Measurements from ENCODE around the gene TRAF3IP1. TPM values are rescaled to one million over a fixed set of nuclear protein-coding genes. Genes with fewer than 3 reads are reported as not detected.
"Not testable (repeated sequence)": the region's sequence is repeated elsewhere in the genome, so short reads cannot be mapped to it uniquely, and the experiment has no call there.

TRAF3IP1 gene
- polyA plus RNA-seq (2013, experiment 1 of 2; ENCODE audit: insufficient read length), result 11.6 TPM
- 13.0 TPM for polyA plus RNA-seq (2013, experiment 2 of 2; ENCODE audit: insufficient read length)

DNA sequence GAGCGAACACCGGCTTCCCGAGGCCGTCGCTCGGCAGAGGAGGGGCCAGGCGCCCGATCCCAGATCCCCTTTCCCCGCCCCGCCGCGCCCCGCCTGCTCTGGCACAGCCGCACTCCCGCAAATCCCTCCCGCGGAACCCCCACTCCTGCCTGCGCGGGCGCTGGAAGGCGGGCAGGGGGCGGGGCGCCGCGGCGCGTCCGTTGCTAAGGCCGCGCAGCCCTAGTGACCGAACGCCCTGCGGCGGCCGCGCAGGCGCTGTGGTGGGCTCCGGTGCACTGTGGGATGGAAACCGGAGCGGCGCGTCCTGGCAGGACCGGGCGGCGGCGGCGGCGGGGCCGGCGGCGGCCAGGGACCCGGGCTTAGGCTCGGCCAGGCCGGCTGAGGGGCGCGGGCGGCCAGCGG is at the start of gene TRAF3IP1:
Gene TRAF3IP1 (plus strand): TSS at position 273 of the 402 bp plus-strand sequence. CDS start 145 bp downstream, outside the sequence.
- DNase-seq, result peak; percentile 88

DNA sequence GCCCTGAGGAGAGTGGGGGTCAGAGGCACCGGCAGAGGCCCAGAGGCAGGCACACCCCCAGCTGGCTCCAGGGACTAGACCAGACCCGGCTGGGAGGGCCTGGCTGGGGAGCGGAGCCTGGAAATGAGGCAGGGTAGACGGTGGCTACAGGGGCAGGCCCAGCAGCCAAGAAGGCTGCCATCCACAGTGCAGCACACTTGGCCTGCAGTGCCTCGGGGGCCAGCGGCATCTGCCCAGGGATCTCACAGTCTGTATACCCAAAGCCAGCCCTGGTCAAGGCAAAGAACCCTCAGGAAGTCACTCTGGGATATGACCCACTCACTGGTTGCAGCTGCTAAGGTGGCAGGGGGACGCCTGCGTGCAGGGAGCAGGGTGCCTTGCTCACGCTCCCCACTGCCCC is 49.7 kb upstream of the TRAF3IP1 start:
- DNase-seq, result no peak

DNA sequence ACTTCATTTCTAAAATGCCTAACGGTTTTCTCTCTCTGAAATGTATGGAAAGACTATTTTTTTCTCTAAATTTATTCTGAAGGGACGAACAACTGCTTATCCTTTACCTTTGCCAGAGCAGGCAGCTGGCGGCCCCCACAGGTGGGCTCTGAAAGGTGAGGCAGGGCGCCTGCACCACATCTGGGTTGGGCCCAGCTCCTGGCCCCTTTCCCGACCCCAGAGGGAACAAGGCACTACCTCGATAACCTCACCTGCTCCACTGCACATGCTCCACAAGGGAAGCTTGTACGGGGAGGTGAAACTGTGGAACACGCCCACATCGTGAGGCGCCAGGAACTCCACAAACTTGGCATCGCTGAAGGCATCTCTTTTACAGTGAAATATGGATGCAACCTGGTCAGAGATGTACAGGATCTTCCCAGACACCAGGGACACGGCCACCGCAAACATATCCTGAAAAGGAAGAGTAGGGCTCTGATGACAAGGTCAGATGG is 49.2 kb upstream of the TRAF3IP1 start:
- DNase-seq, result no peak

GRCh38 chr2:238271686-238272085 is 48.6 kb upstream of the TRAF3IP1 start:
- DNase-seq, result not testable (repeated sequence)

- no peak for DNase-seq
These were observed 48.2 kb upstream of the TRAF3IP1 start for GRCh38 chr2:238272156-238272555.

DNA sequence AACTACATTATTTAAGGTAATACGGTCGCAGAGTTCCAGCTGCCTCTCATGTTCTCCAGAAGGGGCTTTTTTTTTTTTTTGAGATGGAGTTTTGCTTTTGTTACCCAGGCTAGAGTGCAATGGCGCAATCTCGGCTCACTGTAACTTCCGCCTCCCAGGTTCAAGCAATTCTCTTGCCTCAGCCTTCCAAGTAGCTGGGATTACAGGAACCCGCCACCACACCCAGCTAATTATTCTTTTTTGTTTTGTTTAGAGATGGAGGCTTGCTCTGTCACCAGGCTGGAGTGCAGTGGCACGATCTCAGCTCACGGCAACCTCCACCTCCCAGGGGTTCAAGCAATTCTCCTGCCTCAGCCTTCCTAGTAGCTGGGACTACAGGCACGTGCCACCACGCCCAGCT is 46.9 kb upstream of the TRAF3IP1 start:
- DNase-seq, result not testable (repeated sequence)

- no peak for DNase-seq
These were observed 46.0 kb upstream of the TRAF3IP1 start for GRCh38 chr2:238274152-238274865.

DNA sequence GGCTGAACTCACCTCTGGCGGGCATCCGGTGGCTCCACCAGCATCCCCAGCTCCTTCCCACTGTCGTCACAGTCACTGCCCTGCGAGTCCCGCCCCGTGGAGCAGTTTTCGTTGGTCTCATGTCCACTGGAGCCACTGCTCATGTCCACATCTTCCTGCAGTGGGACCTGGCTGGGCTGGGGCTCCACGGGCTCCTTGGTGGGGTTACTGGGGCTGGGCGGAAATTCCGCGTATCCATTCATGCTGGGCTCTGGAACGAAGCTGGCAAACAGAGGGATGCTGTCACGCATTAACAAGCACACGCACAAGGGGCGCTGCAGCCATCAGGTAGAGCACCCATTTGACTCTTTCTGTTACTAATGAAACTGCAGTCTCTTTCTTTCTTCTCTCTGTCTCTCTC is 42.6 kb upstream of the TRAF3IP1 start:
- no peak for DNase-seq

- DNase-seq, result no peak
These were observed 41.5 kb upstream of the TRAF3IP1 start for GRCh38 chr2:238278626-238279323.

GRCh38 chr2:238279324-238279682 is 41.0 kb upstream of the TRAF3IP1 start:
- no peak for DNase-seq

GRCh38 chr2:238280083-238280825 is 40.1 kb upstream of the TRAF3IP1 start:
- no peak for DNase-seq

GRCh38 chr2:238281826-238282480 is 38.4 kb upstream of the TRAF3IP1 start:
- DNase-seq, result no peak

- DNase-seq, result no peak
These were observed 37.2 kb upstream of the TRAF3IP1 start for GRCh38 chr2:238282861-238283738.

DNA sequence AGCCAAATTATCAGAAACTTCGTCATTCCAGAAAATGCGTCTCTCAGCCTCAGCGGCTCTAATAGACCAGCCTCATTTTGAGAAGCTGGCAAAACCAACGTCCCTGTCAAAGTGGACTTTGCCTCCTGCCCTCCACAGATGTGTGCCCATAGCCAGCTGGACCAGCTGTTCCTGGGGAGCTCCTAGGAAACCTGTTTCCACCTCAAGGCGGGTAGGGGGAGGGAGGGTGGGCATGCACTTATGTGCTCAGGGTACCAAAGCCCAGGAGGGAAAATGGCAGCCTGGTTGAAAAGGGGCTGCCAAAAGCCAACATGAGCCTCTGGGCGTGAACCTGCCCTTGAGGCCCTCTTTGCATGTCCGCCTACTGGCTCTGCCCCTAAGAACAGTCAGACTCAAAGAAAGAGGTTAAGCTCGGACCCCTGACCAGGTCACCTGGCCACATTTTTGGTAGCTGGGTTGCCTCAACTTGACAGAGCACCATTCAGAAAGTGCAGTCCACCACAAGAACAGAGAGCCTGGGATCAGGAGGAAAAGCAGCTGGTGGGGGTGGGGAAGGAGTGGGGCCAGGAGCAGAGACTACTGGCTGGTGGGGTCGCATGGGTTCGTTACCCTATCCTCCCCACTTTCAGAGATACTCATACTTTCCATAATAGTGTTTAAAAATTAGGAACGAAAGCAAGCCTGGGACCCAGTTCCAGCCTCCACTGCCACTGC is 35.4 kb upstream of the TRAF3IP1 start:
- DNase-seq, result no peak

DNA sequence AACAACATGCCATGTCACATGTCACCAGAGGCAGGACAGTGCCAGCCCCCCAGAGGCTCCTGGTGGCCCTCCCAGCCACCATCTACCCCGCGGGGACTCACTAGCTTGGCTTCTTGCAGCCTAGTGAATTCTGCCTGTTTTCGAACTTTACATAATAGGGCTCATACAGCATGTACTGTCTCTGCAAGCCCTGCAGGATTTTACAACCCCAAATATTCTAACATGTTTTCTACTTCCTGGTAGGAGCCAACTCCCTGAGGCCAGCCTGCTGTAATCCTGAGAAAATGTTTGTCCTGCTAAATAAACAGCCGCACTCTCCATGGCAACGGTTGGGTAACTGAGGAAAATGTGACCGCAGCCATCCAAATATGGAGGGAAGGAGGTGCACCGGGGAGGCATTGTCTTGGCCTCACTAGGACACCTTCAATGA is 34.6 kb upstream of the TRAF3IP1 start:
- DNase-seq, result peak; percentile 76

- no peak for DNase-seq
These were observed 34.2 kb upstream of the TRAF3IP1 start for GRCh38 chr2:238286095-238286494.

DNA sequence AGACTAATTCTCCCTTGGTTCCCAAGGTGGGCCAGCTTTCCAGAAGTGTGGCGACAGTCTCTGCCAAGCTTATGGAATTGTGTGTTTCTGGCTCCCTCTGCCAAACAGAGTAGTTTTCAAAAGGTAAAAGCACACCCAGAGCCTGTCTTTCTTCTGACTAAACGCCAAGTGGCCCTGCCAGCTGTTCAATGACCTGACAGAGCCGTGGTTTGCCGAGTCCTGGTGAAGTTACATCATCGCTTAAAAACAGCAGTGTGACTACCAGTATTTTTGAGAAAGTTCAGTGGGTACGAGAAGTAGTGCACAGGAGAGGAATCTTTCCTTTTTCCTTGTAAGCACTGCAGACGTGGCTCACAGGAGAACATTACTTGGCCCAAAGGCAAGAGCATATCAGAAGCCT is 33.8 kb upstream of the TRAF3IP1 start:
- peak; percentile 36 for DNase-seq

DNA sequence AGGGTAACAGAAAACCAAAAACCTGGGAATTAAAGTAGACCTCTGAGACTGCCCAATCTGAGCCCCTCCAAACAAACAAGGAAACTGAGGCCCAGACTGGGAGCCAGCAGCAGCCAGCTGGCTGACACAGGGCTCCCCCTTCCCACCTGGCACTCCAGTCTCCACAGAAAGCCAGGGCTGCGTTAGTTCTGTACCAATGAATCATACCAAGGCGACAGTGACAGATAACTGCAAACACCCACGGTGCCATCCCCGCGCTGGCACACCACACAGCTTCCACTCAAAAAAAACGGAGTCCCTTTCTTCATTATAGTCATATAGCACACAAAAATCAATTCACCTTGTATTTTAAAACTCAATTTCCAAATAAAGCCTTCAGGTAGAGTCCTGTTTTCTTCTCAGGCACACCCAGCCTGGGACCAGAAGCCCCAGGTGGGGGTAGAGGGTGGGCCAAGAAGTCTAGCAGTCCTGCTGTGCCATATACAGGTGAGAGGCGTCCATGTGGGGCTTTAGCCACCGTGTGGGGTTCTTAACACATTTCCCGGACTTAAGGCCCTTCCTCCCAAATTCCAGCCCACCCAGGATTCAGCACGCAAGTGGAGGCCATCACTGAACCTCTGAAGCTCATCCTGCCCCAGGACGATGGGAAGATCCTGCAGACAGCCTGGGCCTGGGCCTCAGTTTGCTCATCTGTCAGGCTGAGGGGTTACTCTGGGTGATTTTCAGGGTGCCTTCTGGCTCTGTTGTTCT is 33.2 kb upstream of the TRAF3IP1 start:
- no peak for DNase-seq

DNA sequence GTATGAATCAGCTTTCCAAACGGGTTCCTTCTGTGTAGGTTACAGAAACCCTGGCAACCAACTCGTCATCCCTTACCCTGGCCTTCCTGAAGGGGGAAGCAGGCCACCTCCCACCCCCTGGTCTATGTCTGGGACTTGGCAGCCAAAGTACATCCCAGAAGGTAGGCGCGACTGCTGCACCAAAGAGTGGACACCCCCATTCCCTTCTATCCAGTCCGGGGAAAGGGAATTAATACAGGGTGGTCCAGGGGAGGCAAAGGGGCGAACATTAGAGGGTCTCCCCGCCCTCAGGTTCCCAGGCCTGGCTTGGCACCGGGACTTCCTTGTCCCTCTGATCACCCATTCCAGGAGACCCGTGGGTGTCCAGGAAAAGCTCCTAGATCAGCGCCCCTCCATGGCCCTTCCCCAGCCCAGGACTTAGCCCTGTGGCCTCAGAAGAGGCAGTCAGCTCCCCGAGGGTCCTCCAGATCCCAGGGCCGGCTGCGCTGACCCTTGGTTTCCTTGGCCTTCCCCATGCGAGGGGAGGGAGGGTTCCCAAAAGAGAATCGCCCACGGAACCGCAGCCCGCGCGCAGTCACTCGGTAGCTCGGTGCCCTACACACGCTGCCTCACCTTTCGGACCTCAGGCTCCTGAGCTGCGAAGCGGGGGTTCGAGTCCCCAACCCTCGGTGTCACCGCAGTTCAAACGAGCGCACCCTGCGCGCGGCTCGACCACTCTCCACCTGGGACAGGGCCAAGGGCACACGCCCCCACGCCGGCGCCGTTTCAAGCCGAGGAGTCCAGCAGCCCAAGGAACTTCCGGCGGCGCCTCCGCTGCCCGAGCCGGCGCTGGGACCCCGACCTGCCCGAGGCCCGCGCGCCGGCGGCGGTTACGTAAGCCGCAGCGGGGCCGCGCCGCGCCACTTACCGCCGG is 32.3 kb upstream of the TRAF3IP1 start, which contains the start of gene PER2:
Gene PER2 (minus strand): TSS at position 874 of the 913 bp plus-strand sequence. CDS start 10,674 bp downstream, outside the sequence.
- DNase-seq, result peak; percentile 67
